Gastrocnemius medialis (tissue), 4 donors: ENCODE measurements around the gene LIX1. TPM values are rescaled to one million over a fixed set of nuclear protein-coding genes. Genes with fewer than 3 reads are reported as not detected.
A peak's percentile ranks its signal among the peaks of the same experiment; 100 is the strongest.

ENCODE experiments used
- ATAC-seq, 2 donors: fragments of 150-250 bp; one replicate each; pipeline ENCODE4 v1.9.1; 2016
- DNase-seq, 2 donors: peaks; one replicate each; pipeline ENCODE4 v3.0.0-alpha.2; 2019
- H3K27ac ChIP-seq, 4 donors: fragments of 200-600 bp; sonication (generic); 1 replicate in 1 of 4; 2 replicates in 3 of 4; pipeline ENCODE4 v1.5.1; 2016 to 2018; ENCODE audit warnings: mild to moderate bottlenecking in 2 of 4, moderate library complexity in 1 of 4
- H3K27me3 ChIP-seq, 3 donors: fragments of 200-600 bp; sonication (generic) in 2 of 3; 1 replicate in 1 of 3; 2 replicates in 2 of 3; pipeline versions ENCODE4 v1.5.1 to v1.6.0; 2016 to 2019; ENCODE audit warnings: mild to moderate bottlenecking in 1 of 3, moderate library complexity in 1 of 3
- H3K36me3 ChIP-seq, 2 donors: fragments of 200-600 bp; sonication (generic) in 1 of 2; one replicate each; pipeline ENCODE4 v1.5.1; 2017 to 2018
- H3K4me1 ChIP-seq, 2 donors: fragments of 200-600 bp; sonication (generic) in 1 of 2; one replicate each; pipeline ENCODE4 v1.5.1; 2016 to 2017; ENCODE audit warnings: mild to moderate bottlenecking in 2 of 2
- H3K4me3 ChIP-seq, 4 donors: fragments of 200-600 bp; sonication (generic) in 3 of 4; 1 replicate in 1 of 4; 2 replicates in 3 of 4; pipeline ENCODE4 v1.5.1; 2016 to 2019; ENCODE audit warnings: mild to moderate bottlenecking in 2 of 4
- H3K9me3 ChIP-seq, 3 donors: fragments of 200-600 bp; sonication (generic) in 2 of 3; 1 replicate in 1 of 3; 2 replicates in 2 of 3; pipeline ENCODE4 v1.5.1; 2016 to 2019
- CTCF ChIP-seq, 5 experiments: fragments of 450-650 bp in 3 of 5; fragments of 200-600 bp in 2 of 5; sonication (generic) in 2 of 5; IDR thresholded peaks in 4 of 5; conservative IDR thresholded peaks in 1 of 5; 1 replicate in 4 of 5; 2 replicates in 1 of 5; pipeline ENCODE4 v1.5.1; 2016 to 2019; ENCODE audit warnings: antibody characterized with exemption in 5 of 5, mild to moderate bottlenecking in 3 of 5, moderate library complexity in 3 of 5
- POLR2A ChIP-seq, 2 donors: fragments of 450-650 bp; IDR thresholded peaks; one replicate each; pipeline ENCODE4 v1.6.1; 2017; ENCODE audit warnings: antibody characterized with exemption in 2 of 2, mild to moderate bottlenecking in 2 of 2, moderate library complexity in 2 of 2
- in situ Hi-C, 4 donors: fragments of 200-750 bp; cut with MboI; loops; one replicate each; pipeline versions ENCODE4 v1.15.0 to v1.8.0; 2017; ENCODE audit warnings: low sequenced_read_pairs in 4 of 4
- intact Hi-C: fragments of 100-400 bp; cut with DNase I; formaldehyde crosslinking; loops from one replicate; pipeline ENCODE4 v1.15.1; 2023; ENCODE audit warnings: low total_unique reads
- total RNA-seq, 4 donors: library from RNA; depleted of rRNA; stranded (reverse); fragments of >200 nt; gene quantifications; one replicate each; pipeline versions ENCODE4 v1.1.0 to v1.2.3, GENCODE V29; 2016

Gene LIX1
- total RNA-seq, 4 donors from 2014 or later: not detected

GRCh38 chr5:97074859-97075489 lies 67.4 kb downstream of the LIX1 start:
- H3K36me3 ChIP-seq: no peaks in the 10 kb centered on the region
- H3K27me3 ChIP-seq: no peaks in the 10 kb centered on the region
- intact Hi-C loops (no loop called here), in situ Hi-C loops (no loop called here)
- ATAC-seq: no peak
- DNase-seq: no peak
- no peaks in the 10 kb centered on the region for H3K4me1 ChIP-seq
- no peak overlapping the region for H3K4me3 ChIP-seq
- TF ChIP-seq CTCF (IDR thresholded peaks at IDR 0.05 in 4 of 5, conservative IDR thresholded peaks at IDR 0.05 in 1 of 5) (no peak), POLR2A (IDR thresholded peaks at IDR 0.05) (no peak)
- H3K27ac ChIP-seq: no peak overlapping the region
- H3K9me3 ChIP-seq: no peaks in the 10 kb centered on the region

- Histone ChIP-seq H3K4me3 (no peak overlapping the region), H3K27me3 (no peaks in the 10 kb centered on the region), H3K36me3 (no peaks in the 10 kb centered on the region), H3K4me1 (no peaks in the 10 kb centered on the region), H3K9me3 (no peaks in the 10 kb centered on the region), H3K27ac (no peak overlapping the region)
- DNase-seq: no peak
- intact Hi-C loops: no loop called here
- no peak for ATAC-seq
- no peak for TF ChIP-seq POLR2A (IDR thresholded peaks at IDR 0.05)
- no peak for TF ChIP-seq CTCF (IDR thresholded peaks at IDR 0.05 in 4 of 5, conservative IDR thresholded peaks at IDR 0.05 in 1 of 5)
- in situ Hi-C loops: no loop called here
Measured at GRCh38 chr5:97073420-97073819, 69.0 kb downstream of the LIX1 start.

- DNase-seq: no peak
- no peaks in the 10 kb centered on the region for H3K4me1 ChIP-seq
- in situ Hi-C loops: no loop called here
- no peak overlapping the region for H3K4me3 ChIP-seq
- H3K27ac ChIP-seq: no peak overlapping the region
- H3K9me3 ChIP-seq: no peaks in the 10 kb centered on the region
- TF ChIP-seq POLR2A (IDR thresholded peaks at IDR 0.05) (no peak), CTCF (IDR thresholded peaks at IDR 0.05 in 4 of 5, conservative IDR thresholded peaks at IDR 0.05 in 1 of 5) (no peak)
- H3K36me3 ChIP-seq: no peaks in the 10 kb centered on the region
- intact Hi-C loops: no loop called here
- no peaks in the 10 kb centered on the region for H3K27me3 ChIP-seq
- no peak for ATAC-seq
Measured at GRCh38 chr5:97072696-97073095, 69.7 kb downstream of the LIX1 start.

GRCh38 chr5:97071993-97072392 lies 70.4 kb downstream of the LIX1 start:
- H3K4me1 ChIP-seq: no peaks in the 10 kb centered on the region
- H3K27me3 ChIP-seq: no peaks in the 10 kb centered on the region
- TF ChIP-seq POLR2A (IDR thresholded peaks at IDR 0.05): no peak
- TF ChIP-seq CTCF (IDR thresholded peaks at IDR 0.05 in 4 of 5, conservative IDR thresholded peaks at IDR 0.05 in 1 of 5): no peak
- ATAC-seq (no peak), DNase-seq (no peak)
- in situ Hi-C loops: no loop called here
- intact Hi-C loops: no loop called here
- no peaks in the 10 kb centered on the region for H3K9me3 ChIP-seq
- no peak overlapping the region for H3K4me3 ChIP-seq
- no peaks in the 10 kb centered on the region for H3K36me3 ChIP-seq
- H3K27ac ChIP-seq: no peak overlapping the region

GRCh38 chr5:97071101-97071500 lies 71.3 kb downstream of the LIX1 start:
- no peaks in the 10 kb centered on the region for H3K36me3 ChIP-seq
- TF ChIP-seq POLR2A (IDR thresholded peaks at IDR 0.05) (no peak), CTCF (IDR thresholded peaks at IDR 0.05 in 4 of 5, conservative IDR thresholded peaks at IDR 0.05 in 1 of 5) (no peak)
- H3K4me3 ChIP-seq: no peak overlapping the region
- DNase-seq (peak; percentile 5 to 19), ATAC-seq (peak; percentile 55 to 82)
- no peaks in the 10 kb centered on the region for H3K27me3 ChIP-seq
- in situ Hi-C loops: no loop called here
- no peaks in the 10 kb centered on the region for H3K9me3 ChIP-seq
- H3K4me1 ChIP-seq: no peaks in the 10 kb centered on the region
- peak overlapping the region in 1 of 4 donors; percentile 14 for H3K27ac ChIP-seq
- intact Hi-C loops: no loop called here
